HG02759 (cell line): ENCODE results near the gene ARHGAP26.

Experiments
- ATAC-seq: cut with Tn5 transposase; IDR thresholded peaks from one replicate; pipeline ENCODE4 v1.9.1; 2021; ENCODE audit warnings: mild to moderate bottlenecking, moderate library complexity; ENCODE audit not compliant: unreplicated experiment

The ARHGAP26 gene

GRCh38 chr5:142870532-142871362 is 100.6 kb downstream of the ARHGAP26 start:
- ATAC-seq, result no peak

DNA sequence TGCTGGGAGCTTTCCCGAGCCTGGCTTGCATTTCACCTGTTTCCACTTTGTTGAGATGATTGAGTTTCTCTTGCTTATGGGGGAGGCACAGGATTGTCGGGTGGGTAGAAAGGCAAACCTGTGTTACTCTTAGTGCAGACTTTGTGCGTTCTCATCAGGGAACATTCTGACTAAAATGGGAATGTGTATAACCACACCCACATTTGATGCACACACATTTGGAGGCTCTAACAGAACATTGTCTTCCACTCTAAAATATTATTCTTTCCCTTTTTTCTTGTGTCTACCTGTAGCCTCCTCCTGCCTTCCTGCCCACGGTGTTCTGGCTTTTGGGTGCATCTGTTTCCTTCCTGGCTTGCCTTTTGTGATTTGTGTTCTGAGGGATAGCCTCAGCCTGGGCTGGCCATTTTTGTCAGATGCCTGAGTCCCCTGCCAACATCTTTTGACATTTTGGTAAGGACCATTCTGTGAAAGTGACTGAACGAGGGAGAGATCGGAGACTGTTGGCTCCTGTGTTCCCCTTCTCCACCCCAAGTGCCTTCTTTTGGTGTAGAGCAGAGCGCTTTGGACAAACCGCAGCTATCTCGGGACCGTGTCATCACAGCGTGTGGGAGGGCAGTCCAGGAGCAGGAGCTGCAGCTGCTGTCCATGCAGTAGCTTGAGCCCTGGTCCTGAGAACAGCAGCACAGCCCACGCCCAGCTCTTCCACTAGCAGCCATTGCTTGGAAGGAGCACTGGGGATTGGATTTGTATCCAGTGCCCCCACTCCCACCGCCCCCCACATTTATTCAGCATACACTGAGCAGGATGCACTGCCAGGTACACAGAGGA is 101.4 kb downstream of the ARHGAP26 start:
- ATAC-seq, result no peak

GRCh38 chr5:142872217-142872616 is 102.0 kb downstream of the ARHGAP26 start:
- no peak for ATAC-seq

GRCh38 chr5:142872795-142873194 is 102.6 kb downstream of the ARHGAP26 start:
- no peak for ATAC-seq

DNA sequence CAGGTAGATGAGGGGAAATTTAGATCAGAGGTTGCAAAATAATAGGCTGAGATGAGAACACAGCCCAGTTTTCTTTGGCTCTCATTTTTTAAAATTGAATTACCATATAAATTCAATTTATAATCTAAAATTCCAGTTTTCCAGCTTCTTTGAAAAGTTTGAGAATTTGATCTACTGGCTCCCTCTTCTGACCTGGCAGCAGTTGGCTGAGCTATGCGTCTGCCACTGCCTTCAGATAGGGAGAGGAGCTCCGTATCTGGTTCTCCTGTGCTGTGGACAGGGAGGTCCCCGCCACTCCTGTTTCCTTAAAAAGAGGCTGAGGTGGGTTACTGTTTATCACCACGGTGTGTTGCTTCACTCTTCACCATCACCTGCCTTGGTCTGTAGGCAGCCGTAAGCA is 103.7 kb downstream of the ARHGAP26 start:
- no peak for ATAC-seq

DNA sequence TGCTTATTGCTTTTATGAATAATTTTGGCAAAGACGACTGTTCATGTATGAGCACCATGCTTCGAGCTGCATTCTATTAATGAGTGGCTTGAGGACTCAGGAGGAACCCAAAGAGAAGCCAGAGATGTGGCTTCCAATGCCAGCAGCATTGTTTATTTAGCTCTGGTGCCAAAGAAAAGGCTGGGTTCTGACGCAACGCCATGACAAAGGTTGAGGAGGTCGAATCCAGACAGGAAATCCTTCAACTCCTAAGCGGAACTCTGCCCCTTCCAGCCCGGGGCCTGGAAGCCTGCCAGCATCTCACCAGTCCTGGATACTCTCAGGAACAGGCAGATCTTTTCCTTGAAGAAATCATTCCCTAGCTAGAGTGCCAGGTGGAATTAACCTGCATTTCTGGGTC is 104.4 kb downstream of the ARHGAP26 start:
- no peak for ATAC-seq

DNA sequence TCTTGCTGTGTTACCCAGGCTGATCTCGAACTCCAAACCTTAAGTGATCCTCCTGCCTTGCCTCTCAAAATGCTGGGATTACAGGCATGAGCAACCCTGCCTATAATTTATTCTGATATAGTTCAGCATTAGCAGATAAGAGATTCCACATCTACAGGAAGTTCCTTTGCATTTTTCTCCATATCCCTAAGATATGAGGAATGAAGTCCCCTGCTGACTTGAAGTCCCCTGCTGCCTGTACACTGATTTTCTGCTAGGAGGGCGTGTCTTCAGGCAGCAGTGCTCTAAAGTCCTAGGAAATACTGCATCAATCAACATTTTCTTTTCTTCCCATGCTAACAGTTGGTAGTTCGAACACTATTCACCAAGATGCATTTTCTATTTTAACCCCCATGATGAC is 105.8 kb downstream of the ARHGAP26 start:
- ATAC-seq, result no peak

DNA sequence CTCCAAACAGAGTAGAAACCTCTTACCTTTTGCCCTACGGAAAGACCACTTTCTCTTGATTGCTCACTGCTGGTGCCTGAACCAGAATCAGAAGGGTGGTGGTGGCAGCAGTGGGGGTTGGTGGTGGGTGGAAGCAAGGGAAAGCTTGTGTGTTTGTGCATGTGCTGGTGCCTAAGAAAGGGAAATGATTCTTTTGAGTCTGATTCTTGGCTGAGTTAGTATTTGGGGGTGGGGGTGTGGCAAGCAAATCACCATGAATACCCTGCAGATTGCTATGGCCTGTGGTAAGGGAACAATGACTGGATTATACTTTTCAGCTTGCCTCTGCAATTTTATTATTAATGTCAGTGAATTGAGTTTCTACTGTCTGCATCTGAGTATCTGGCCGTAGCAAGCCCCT is 106.6 kb downstream of the ARHGAP26 start:
- ATAC-seq, result no peak

- ATAC-seq, result no peak
Observed at GRCh38 chr5:142878111-142878510, 107.9 kb downstream of the ARHGAP26 start.

DNA sequence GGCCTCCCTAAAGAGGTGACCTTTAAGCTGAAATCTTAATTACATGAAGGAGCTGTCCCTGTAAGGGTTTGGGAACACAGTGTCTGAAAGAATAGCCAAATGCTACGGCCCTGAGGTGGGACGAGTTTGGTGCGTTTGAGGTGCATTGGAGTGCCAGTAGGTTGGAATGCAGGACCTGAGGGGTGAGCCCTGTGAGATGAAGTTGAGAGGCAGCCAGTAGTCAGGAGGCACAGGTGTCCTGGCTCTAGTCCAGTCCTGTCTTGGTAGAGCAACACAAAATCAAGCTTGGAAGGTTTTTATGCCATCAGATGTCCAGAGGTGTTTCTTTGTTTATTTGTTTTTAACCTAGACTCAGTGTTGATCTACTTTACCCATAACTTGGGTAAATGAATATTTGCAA is 108.5 kb downstream of the ARHGAP26 start:
- ATAC-seq, result no peak

DNA sequence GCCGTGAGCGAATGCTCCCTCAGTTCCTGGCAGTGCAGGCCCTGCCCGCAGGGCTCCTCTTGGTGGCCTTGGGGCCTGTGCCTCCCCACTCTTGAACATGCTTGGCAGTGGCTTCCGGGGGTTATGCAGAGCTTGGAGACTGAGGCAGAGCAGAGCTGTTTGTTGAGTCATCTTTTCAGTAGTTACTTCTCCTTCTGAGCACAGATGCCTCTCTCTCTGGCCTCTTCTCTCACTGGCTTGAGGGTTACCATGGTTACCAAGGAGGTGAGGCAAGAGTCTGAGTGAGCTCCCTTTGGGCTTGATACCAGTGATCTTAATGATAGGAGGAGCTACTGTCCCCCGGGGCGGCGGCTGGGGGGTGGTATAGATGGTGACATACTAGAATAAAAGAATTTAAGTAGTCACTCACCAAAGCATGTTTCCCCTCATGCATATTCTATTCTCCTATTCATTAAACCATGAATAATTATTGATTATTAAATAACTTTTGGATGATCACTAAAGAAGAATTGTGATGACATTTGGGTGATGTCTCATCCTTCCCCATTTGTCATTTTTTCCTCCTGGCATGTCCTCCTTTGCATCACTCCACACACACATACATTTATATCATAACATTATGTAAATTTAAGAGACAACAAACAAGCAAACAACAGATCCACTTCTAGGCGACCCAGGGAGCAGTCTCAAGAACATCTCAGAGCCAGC is 111.1 kb downstream of the ARHGAP26 start:
- ATAC-seq, result no peak

DNA sequence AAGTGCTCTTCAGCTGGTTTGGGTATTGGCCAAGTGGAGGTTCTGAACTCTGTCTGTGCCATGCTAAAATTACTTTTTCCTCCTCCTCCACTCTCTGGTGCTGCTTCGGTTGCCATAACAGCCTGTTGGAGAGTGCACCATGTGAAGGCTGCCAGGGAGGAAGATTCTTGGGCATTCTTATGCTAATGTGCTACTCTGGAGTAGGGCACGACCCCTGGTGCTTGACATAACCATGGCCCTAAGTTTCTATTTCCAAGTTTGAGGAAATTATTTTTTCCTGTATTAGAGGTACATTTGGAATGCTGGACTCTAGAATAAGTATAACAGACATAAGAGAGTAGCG is 111.6 kb downstream of the ARHGAP26 start:
- ATAC-seq, result no peak

GRCh38 chr5:142883025-142883424 is 112.8 kb downstream of the ARHGAP26 start:
- no peak for ATAC-seq

DNA sequence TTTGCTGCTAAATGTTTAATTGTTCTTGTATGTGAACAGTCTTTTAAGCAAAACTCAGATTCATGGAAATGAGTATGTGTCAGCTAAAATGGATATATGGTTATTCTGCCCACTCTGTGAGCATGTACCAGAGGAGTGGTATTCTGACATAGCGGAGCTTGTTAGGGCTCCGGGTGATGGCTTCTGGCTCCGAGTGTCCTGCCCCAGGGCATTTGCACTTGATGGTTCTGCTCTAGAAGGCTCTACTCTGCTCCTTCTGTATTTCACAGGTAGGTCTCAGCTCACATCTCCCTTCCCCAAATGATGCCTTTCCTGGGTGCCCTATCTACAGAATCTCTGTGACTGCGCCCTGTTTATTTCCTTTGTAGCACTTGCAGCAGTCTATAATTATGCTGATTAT is 113.3 kb downstream of the ARHGAP26 start:
- no peak for ATAC-seq

- ATAC-seq, result no peak
Observed at GRCh38 chr5:142884029-142884428, 113.9 kb downstream of the ARHGAP26 start.

- ATAC-seq, result no peak
Observed at GRCh38 chr5:142886211-142886610, 116.0 kb downstream of the ARHGAP26 start.

DNA sequence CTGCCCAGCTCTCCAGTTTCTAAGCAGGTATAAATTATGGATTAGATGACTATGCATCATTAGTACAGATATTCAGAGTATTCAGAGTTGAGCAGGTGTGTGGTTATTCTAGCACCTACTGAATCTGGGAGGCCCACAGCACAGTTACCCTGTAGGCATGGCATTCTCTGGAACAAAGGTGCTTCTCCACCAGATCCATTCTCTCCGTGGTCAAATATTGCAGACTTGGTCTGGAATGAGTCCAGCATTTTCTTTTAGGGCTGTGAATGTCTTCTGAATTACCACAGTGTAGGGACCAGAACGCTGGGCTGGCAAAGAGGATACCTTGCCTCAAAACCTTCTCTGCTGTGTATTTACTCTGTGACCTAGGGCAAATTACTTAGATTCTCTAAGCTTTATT is 116.8 kb downstream of the ARHGAP26 start:
- no peak for ATAC-seq

- no peak for ATAC-seq
Observed at GRCh38 chr5:142888469-142889085, 118.4 kb downstream of the ARHGAP26 start.

- no peak for ATAC-seq
Observed at GRCh38 chr5:142892021-142892420, 121.8 kb downstream of the ARHGAP26 start.

DNA sequence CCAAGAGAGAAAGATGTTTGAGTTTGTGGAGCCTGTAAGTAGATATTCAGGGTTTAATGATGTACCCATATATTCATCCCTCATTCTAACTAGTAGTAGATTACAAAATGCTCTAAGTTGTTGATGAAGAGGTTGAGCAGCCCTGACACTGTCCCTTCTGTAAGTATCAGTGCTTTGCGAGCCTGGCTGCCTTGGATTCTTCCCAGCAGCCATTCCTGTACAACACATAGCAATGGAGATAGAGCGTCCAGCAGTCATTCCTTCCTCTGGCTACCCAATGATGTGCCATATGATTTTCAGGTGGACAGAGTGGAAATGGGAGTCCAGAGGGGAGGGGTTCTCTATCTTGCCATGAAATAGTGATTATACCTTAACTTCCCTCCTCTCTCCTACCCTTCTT is 124.1 kb downstream of the ARHGAP26 start:
- ATAC-seq, result no peak

GRCh38 chr5:142894749-142895148 is 124.6 kb downstream of the ARHGAP26 start:
- no peak for ATAC-seq
